GM11168 (cell line): ENCODE measurements around the gene GPR160.
"Not testable (repeated sequence)": the region's sequence is repeated elsewhere in the genome, so short reads cannot be mapped to it uniquely, and the experiment has no call there.

Experiments used
- in situ Hi-C: fragments of 300-500 bp; cut with MboI; formaldehyde crosslinking; loops from one replicate; pipeline ENCODE4 v1.12.0; 2022; ENCODE audit warnings: low sequenced_read_pairs; ENCODE audit not compliant: unreplicated experiment

Gene GPR160

GRCh38 chr3:170037463-170038433 is at the start of gene GPR160:
TSS of gene GPR160 (plus strand) at chr3:170037995. CDS start at chr3:170083973, 45,978 bp downstream.
- in situ Hi-C loops, result no loop called here

GRCh38 chr3:169990431-169990830 is 47.4 kb upstream of the GPR160 start:
- in situ Hi-C loops, result no loop called here

- in situ Hi-C loops, result no loop called here
Observed at GRCh38 chr3:169992156-169992555, 45.6 kb upstream of the GPR160 start.

- in situ Hi-C loops, result no loop called here
Observed at GRCh38 chr3:169992781-169993180, 45.0 kb upstream of the GPR160 start.

- in situ Hi-C loops, result no loop called here
Observed at GRCh38 chr3:169993761-169994160, 44.0 kb upstream of the GPR160 start.

- in situ Hi-C loops, result no loop called here
Observed at GRCh38 chr3:169996063-169996462, 41.7 kb upstream of the GPR160 start.

GRCh38 chr3:169998668-169999131 is 39.1 kb upstream of the GPR160 start:
- in situ Hi-C loops, result no loop called here

GRCh38 chr3:169999433-169999832 is 38.4 kb upstream of the GPR160 start:
- in situ Hi-C loops, result no loop called here

- in situ Hi-C loops, result no loop called here
Observed at GRCh38 chr3:170000051-170000450, 37.7 kb upstream of the GPR160 start.

- in situ Hi-C loops, result no loop called here
Observed at GRCh38 chr3:170002231-170002630, 35.6 kb upstream of the GPR160 start.

GRCh38 chr3:170002879-170003278 is 34.9 kb upstream of the GPR160 start:
- in situ Hi-C loops, result no loop called here

- in situ Hi-C loops, result no loop called here
Observed at GRCh38 chr3:170003881-170004356, 33.9 kb upstream of the GPR160 start.

GRCh38 chr3:170007031-170007663 is 30.6 kb upstream of the GPR160 start:
- in situ Hi-C loops, result no loop called here

GRCh38 chr3:170010498-170010897 is 27.3 kb upstream of the GPR160 start:
- in situ Hi-C loops, result no loop called here

- in situ Hi-C loops, result no loop called here
Observed at GRCh38 chr3:170012683-170013400, 25.0 kb upstream of the GPR160 start.

GRCh38 chr3:170016057-170016456 is 21.7 kb upstream of the GPR160 start:
- in situ Hi-C loops, result no loop called here

- in situ Hi-C loops, result not testable (repeated sequence)
Observed at GRCh38 chr3:170019306-170019705, 18.5 kb upstream of the GPR160 start.

- in situ Hi-C loops, result no loop called here
Observed at GRCh38 chr3:170021083-170021482, 16.7 kb upstream of the GPR160 start.

- in situ Hi-C loops, result no loop called here
Observed at GRCh38 chr3:170022336-170022735, 15.5 kb upstream of the GPR160 start.

- in situ Hi-C loops, result no loop called here
Observed at GRCh38 chr3:170023165-170023564, 14.6 kb upstream of the GPR160 start.
